ENCODE measurements around the gene IGF2.
"Not testable (repeated sequence)": the region's sequence is repeated elsewhere in the genome, so short reads cannot be mapped to it uniquely, and the experiment has no call there.

Gene IGF2

GRCh38 chr11:2139123-2139521 is at the start of gene IGF2:
Gene IGF2 (minus strand): TSS chr11:2139389. CDS start chr11:2135523, 3,866 bp downstream.
- no peak for DNase-seq

- no peak for DNase-seq
These were observed 49.6 kb upstream of the IGF2 start for GRCh38 chr11:2188745-2189144.

DNA sequence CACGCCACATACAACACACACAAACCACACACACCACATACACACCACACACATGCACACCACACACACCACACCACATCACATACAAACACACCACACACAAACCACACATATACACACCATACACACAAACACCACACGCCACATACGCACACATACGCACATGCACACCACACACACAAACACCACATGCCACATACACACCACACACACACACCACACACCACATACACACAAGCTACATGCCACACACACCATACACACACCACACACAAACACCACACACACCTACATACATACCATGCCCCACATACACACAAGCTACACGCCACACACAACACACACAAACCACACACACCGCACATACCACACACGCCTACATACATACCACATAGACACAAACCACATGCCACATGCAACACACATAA is 48.1 kb upstream of the IGF2 start:
- DNase-seq: no peak

DNA sequence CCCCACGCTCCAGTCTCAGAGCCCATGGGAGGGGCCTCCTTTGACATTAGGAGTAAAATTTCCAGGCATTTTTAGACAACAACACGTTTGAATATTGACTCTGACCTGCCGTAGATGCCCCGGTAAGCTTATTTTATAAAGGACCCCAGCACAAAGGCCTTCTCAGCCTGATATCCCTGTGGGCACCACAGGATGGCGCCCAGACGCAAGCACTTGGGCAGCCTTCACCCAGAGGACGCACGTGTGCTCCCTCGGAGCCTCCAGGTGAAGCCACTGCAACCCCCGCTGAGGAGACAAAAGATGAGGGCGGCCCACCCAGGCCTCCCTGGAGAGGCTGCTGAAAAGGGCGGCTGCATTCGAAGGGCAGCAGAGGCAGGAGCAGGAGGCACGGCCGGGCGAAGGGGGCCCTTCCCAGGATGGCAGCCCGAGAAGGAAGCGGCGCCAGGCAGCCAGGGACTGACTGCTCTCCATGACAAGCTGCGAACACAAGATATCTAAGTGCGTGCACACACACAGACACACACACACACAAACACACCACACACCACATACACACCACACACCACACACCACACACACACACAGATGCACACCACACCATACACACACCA is 47.6 kb upstream of the IGF2 start:
- peak; percentile 44 to 57 for DNase-seq

- DNase-seq: no peak
These were observed 46.3 kb upstream of the IGF2 start for GRCh38 chr11:2185324-2186085.

DNA sequence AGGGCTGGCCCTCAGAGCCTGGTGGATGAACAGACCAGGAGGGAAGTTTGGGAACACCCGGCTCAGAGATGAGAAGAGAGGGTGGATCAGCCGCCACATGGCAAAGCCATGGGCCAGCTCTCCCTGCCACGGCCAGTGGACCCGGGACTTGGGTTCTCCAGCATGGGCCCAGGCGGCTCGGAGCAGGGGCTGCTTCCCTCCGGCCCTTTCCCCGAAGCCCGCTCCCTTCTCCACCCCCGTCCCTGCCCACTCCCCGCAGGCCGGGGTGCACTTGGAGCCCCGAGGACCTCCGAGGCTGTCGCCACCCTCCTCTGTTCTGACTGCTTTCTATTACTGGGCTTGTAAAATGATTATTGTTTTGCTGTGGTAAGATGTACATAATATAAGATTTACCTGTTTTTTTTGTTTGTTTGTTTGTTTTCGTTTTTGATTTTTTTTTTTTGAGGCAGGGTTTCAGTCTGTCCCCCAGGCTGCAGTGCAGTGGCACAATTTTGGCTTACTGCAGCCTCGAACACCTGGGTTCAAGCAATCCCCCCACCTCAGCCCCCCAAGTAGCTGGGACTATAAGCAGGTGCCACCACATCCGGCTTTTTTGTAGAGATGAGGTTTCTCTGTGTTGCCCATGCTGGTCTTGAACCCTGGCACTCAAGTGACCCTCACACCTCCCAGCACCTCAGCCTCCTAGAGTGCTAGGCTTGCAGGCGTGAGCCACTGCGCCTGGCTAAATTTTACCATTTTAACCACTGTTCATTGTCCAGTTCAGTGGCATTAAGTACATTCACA is 43.7 kb upstream of the IGF2 start:
- DNase-seq: no peak

- no peak for DNase-seq
These were observed 42.9 kb upstream of the IGF2 start for GRCh38 chr11:2182075-2182474.

- DNase-seq: no peak
These were observed 41.7 kb upstream of the IGF2 start for GRCh38 chr11:2180789-2181370.

DNA sequence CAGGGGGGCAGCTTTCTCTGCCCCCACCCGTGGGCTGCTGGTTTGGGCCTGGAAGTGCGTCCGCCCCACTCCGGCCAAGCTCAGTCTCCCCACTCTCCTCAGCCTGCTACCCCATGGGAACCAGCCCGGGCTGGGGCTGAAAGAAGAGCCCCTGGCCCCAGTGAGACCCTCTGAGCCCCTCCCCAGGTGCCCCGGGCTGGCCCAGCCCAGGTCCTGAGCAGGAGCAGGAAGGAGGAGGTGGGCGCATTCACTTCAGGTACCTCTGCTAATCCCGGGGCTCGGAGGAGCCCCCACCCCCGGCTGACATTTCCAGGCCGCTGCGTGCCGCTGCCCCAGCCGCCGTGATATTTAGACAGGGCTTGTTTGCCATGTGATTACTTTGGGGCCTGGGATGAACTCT is 41.2 kb upstream of the IGF2 start:
- DNase-seq: no peak

- DNase-seq: no peak
These were observed 40.3 kb upstream of the IGF2 start for GRCh38 chr11:2179516-2179915.

- no peak for DNase-seq
These were observed 39.8 kb upstream of the IGF2 start for GRCh38 chr11:2178906-2179494.

DNA sequence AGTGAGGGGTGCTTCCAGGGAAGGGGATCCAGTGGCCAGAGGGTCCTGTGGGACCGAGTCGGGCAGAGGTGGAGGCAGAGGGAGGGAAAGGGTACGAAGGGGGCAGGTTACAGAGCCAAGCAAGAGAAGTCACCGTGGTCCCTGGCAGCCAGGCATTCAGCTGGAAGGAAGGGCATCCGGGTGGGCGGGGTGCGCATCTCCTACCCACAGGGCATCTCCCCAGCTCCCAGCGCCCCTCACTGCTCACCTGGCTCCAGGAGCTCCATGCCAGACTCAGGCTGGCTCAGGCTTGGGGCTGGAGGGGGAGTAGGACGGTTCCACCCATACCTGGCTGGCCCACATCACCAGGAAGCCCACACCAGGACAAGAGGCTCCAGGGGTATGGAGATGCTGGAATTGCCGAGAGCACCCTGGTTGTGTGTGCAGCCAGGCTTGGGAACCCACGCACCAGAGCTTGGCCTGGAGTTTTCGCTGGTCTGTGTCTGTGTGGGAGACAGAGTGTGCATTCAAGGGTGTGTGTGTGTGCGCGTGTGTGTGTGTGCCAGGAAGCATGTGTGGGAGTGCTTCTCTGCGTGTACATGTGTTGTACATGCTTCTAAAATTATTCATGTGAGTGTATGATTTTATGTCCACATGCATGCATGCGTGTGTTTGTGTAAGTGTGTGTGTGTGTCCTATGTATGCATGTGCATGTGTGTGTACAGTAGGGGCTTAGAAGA is 39.0 kb upstream of the IGF2 start:
- not testable (repeated sequence) for DNase-seq

- no peak for DNase-seq
These were observed 37.9 kb upstream of the IGF2 start for GRCh38 chr11:2177076-2177475.

DNA sequence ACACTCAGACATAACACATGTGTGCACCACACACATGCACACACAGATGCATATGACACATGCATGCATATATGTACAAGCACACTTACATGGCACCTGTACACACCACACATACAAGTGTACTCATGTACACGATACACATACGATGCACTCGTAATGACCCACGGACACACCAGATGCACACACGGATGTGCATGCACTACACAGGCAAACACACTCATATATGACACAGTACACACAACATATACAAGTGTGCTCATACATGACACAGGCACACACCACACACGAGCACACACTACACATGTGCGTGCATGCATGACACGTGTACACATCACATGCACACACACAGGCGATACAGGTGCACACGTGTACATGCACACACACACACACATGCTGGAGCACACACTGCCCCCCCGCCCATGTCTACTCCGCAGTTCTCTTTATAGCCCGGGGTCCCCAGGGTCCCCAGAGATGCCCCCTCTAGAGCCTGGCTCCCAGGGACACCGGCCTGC is 37.3 kb upstream of the IGF2 start:
- no peak for DNase-seq

- DNase-seq: no peak
These were observed 36.5 kb upstream of the IGF2 start for GRCh38 chr11:2175659-2176058.

DNA sequence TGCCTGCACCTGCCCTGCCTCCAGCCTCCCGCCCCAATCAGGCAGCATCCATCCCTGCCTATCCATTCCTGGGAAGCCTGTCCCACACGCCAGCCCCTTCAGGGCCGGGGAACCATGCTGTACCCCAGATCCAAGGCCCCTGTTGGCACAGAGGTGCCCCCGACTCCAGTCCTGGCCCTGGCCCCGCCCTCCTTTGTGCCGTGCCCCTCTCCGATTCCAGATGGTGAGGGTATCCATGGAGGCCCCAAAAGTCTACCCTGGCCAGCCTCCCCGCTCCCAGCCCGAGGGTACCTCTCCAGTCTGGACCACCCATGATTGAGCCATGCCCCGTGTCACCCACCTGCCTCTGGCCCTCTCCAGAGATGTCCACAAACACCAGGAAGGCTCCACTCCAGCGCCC is 35.2 kb upstream of the IGF2 start:
- DNase-seq: no peak

DNA sequence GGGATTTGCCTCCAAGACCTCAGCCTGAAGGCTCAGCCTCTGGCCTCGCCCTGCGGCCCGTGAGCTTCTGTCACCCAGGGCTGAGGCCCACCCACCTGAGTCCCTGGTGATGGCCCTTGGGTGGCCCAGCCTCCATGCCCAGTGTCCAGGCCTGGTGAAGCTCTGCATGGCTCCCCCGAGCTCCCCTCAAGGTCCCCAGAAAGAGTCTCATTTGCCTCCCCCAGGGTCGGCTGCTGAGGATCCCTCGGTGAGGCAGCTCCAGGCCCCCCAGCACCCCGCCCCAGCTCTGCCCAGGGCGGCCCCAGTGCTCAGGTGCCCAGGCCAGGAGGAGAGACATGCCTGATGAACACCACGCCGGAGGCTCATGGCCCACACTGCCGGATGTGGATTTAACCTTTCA is 34.6 kb upstream of the IGF2 start:
- no peak for DNase-seq

DNA sequence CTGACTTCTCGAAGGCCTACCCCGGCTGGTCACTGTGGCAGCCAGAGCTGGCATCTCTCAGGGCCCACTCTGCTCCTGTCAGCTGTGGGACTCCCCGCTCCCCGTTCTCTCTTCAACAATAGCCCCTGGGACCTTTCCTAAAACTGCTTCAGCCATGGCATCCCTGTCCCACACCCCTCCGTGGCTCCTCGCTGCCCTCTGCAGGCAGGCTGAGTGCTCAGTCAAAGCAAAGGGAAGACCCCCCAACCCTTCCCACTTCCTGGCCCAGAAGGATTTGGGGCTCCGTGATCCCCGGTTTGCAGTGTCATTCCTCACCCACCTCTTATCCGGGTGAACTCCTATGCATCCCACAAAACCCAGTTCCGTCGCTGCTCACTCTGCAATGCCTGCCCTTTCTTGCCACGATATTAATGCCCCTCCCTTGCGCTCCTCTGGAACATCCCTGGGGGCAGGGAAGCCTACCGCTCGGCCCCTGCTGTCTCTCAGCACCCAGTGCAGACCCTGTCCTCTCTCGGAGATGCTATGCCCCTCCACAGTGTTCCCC is 34.0 kb upstream of the IGF2 start:
- DNase-seq: no peak

- no peak for DNase-seq
These were observed 33.5 kb upstream of the IGF2 start for GRCh38 chr11:2172676-2173075.

GRCh38 chr11:2171591-2172003 is 32.4 kb upstream of the IGF2 start, which contains the start of gene TH:
Gene TH (minus strand): TSS chr11:2171815. CDS start chr11:2171786, 29 bp downstream.
- no peak for DNase-seq

All from activated CD4-positive, alpha-beta T cell treated with anti-CD3 and anti-CD28 coated beads, Interleukin-2, amount 50 U/mL, for 48 hours (primary cell).